NOMO-1 treated with dmso at 0.1 percent for 144 hours (cell line): ENCODE results near the gene CAMKK1.

Experiments used
- DNase-seq: peaks from one replicate; lab custom pipeline; 2025; ENCODE audit not compliant: unreplicated experiment; lab: John Stamatoyannopoulos, UW

Gene CAMKK1

DNA sequence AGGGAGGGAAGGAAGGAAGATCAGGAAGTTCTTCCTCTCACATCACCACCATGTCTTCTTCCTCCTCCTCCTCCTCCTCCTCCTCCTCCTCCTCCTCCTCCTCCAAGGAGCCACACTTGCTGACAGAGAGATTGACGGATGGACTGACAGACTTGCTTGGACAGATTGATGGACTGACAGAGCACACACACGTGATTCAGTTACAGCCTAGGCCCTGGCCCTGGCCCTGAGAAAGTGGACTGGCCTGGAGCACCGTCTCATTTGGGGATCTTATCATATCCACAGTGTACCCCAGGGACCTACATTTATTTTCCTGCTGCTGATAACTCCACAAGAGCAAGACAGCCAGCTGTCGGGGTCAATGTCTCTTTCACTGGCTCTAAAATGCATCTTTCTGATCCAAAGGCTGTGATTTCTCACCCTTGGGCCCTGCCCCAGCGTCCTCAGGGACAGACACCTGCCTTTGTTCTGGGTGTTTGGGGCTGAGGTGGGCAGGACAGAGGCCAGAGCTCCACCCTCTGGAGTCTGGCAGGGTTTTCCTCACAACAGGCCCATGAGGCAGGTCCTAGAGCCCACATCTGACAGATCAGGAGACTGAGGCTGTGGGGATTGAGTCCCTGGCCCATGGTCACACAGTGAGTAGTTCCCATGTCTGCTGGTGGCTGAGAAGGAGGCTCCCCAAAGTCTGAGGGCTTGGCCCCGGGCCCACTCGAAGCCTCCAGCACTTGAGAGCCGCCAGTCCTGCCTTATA, 25.7 kb upstream of the CAMKK1 start:
- DNase-seq, result no peak

- DNase-seq, result peak; percentile 42
Observed at GRCh38 chr17:3917391-3917931, 24.6 kb upstream of the CAMKK1 start.

- DNase-seq, result peak; percentile 46
Observed at GRCh38 chr17:3916825-3917224, 24.0 kb upstream of the CAMKK1 start.

GRCh38 chr17:3915995-3916696, 23.3 kb upstream of the CAMKK1 start, which contains the start of gene P2RX1:
Gene P2RX1 (minus strand): TSS chr17:3916465. CDS start chr17:3916225, 240 bp downstream.
- peak; percentile 96 for DNase-seq

DNA sequence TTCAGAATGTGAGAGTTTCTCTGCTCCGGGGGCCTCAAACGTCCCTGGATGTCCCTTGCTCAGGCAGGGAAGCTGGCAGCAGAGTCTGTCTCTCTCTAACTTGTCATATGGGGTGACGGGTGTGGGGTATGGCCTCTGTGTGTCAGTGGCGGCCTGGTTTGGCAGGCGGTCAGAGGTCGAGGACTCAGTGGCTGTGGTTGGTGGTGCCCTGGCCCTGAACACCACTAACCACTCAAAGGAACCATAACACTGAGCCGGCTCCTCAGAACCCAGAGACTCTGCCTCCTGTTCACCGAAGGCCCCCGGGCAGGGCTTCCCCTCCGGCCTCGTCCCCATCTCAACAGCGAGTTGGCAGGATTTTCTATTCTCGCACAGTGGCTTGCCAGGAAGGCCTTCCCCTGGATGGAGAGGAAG, 22.7 kb upstream of the CAMKK1 start:
- DNase-seq, result no peak

GRCh38 chr17:3914312-3914670, 21.4 kb upstream of the CAMKK1 start:
- peak; percentile 42 for DNase-seq

GRCh38 chr17:3913531-3914311, 20.9 kb upstream of the CAMKK1 start:
- peak; percentile 87 for DNase-seq

DNA sequence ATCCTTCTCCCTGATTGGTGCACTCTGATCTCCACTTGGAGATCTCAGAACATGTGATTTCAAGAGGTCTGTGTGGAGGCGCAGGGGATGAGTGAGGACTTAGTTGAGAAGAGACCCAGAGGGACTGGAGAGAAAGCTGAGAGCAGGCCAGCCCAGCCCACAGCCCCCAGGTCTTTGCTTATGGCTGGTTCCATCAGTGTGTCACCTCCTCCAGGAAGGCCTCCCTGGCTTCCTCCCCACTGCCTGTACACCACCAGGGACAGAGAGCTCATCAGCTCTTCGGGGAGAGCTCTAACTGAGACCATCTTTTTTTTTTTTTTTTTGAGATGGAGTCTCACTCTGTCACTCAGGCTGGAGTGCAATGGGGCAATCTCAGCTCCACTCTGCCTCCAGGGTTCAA, 20.0 kb upstream of the CAMKK1 start:
- DNase-seq, result no peak

DNA sequence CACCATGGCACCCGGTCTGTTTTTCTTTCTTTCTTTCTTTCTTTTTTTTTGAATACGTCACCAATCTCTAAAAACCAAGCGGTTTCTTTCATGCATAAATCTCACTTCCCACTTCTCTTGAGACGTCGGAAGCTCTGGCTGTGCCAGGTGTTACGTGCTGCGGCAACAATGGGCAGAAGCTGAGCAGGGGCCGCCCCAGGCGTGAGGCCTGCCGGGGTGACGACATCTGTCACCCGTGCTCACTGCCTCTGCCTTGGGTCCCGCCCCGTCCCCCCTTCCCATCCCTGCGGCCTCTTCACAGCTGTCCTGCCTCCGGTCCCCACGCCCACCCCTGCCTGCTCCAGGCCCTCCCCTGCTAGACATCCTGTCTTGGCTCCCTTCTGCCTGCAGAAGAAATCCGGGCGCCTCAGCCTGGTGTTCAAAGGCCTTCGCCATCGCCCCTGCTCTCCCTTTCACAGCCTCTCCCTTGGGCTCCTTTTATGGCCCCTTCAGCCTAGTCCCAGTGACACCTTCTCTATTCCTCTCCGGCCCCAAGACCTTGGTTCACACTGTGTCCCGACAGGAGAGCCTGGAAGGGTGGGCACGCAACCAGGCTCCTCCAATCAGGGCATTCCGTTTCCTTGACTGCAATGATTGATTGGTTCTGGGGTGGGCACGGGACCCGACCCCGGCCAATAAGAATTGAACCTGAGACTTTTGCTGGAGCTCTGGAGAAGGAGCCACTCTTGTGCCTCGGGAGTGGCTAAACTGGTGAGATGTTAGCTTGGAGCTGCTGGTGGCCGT, 18.6 kb upstream of the CAMKK1 start:
- DNase-seq, result peak; percentile 63

DNA sequence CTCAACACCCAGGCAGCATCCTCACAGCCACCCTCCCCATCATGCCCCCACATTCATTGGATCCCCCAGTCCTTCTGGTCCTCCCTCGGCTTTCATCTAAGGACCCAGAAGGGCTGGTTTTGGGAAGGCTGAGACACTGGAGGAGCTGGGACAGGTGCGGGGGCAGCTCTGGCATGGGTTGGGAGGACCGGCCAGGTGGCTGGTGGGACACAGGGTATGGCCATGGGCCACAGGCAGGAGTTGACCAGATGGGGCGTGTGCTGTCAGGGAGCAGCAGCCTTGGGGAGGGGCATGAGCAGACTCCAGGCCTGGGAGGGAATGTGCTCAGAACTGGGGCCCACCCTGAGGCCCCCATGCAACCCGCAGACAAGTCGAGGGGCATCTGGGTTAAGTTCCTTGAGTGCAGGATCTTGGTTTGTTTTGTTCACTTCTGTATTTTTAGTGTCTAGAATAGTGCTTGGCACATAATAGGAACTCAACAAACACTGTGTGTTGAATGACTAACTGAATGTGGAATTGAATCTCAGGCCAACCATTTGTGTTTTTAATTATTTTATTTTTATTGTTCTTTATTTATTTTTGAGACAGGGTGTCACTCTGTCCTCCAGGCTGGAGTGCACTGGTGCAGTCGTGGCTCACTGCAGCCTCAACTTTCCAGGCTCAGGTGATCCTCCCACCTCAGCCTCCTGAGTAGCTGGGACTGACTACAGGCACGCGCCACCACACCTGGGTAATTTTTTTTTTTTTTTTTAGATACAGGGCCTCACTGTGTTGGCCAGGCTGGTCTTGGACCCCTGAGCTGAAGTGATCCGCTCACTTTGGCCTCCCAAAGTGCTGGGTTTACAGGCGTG, 17.8 kb upstream of the CAMKK1 start:
- DNase-seq, result no peak

DNA sequence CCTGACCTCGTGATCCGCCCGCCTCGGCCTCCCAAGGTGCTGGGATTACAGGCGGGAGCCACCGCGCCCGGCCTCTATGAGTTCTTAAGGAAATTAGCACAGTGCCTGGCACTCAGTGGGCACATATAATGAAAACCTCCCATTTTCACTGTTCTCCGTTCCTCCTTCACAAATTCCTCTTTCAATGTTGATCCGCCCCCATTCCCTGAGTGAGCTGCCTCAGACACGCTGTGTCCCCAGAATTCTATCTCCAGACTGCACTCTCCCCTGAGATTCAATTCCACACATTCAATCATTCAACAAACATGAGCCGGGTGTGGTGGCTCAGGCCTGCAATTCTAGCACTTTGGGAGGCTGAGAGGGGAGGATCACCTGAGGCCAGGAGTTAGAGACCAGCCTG, 16.4 kb upstream of the CAMKK1 start:
- DNase-seq, result no peak

- no peak for DNase-seq
Observed at GRCh38 chr17:3907483-3908216, 14.8 kb upstream of the CAMKK1 start.

DNA sequence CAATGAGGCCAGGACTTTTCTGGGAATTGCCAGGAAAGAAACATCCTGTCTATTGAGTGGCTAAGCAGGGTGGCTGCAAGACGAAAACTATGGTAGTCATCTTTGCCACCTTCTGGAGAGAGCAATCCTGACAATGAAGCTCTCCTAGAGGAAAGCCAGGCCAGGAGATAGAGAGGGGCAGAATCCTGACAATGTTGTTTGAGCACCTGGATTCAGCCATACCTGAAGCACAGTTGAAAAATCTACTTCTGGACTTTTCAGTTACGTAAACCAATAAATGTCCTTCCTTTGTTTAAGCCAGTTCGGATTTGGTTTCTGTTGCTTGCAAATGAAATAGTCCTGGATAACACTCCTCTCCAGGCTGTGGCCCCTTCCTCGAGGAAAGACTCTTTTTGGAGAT, 14.0 kb upstream of the CAMKK1 start:
- DNase-seq, result no peak

DNA sequence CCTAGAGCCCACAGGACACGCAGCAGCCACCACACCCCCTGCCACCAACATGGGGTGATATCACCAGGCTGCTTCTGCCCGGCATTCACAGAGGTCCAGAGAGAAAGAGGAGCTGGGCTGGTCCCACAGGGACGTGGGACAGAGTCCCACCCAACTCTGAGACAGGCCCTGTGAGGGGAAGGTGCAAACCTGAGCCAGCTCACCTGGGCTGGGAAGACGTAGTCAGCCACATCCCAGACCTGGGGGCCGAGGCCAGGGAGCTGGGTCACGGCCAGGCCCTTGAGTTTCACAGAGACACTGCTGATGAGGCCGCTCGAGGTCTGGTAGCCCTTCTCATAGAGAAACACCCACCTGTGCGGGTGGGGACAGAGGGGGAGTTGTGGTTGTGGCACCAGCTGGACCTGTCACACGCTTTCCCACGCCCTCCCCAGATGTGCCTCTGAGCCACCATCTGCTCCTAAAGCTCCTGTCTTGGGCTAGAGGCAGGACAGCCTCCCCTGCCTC, 12.2 kb upstream of the CAMKK1 start:
- DNase-seq, result no peak

DNA sequence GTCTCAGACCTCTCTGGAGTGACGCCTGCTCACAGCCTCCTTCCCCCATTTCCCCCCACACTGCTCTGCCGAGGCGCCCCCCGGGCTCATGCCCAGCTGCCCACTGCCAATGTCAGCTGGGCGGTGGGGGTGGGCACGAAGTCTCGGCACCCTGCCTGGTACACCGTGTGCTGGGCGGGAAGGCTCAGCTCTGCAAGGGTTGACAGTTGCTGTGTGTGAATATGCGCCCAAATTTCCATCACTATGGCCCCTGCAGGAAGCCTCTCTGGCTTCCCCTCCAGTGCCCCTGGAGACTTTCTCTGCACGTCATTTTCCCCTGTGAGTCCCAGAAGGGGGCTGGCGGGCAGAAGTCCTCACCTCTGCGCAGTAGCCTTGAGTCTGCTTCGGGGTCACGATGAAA, 11.6 kb upstream of the CAMKK1 start:
- DNase-seq, result no peak

- no peak for DNase-seq
Observed at GRCh38 chr17:3903881-3904290, 11.0 kb upstream of the CAMKK1 start.

DNA sequence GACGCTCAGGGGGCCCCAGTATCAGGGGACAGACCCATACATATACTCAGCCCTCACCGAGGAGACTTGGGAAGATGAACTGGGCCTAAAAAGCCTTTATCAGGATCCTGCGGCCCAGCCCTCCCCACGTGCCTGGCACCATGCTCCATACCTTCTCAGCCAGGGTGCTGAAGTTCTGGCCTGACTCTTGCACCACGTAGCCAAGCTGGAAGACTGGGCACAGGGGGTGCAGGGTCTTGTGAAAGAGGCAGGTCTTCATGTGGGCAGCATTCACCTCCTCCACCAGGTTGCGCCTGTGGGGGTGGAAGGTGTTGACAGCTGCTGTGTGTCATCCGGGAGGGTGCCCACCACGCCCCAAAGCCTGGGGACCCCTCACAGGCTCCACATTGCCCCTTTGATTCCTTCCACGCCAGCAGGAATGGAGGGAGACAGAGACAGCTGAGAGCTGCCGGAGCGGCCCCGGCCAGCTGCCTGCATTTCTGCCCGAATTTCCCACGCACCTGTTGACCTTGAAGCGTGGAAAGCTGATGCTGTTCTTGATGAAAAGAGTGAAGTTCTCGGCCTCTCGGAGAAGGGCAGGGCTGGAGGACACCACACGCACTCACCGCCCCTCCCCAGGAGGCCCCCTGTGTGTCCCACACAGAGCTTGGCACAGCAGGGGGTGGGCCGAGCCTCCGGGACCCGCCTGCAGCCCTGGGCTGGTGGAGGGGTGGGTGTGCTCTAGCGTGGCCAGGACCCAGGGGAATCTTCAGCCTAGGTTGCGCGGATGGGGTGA, 10.4 kb upstream of the CAMKK1 start:
- DNase-seq, result no peak

- DNase-seq, result no peak
Observed at GRCh38 chr17:3900646-3901045, 7.8 kb upstream of the CAMKK1 start.
